ENCODE results near the gene NCAPD2.

NCAPD2 gene, protein sequence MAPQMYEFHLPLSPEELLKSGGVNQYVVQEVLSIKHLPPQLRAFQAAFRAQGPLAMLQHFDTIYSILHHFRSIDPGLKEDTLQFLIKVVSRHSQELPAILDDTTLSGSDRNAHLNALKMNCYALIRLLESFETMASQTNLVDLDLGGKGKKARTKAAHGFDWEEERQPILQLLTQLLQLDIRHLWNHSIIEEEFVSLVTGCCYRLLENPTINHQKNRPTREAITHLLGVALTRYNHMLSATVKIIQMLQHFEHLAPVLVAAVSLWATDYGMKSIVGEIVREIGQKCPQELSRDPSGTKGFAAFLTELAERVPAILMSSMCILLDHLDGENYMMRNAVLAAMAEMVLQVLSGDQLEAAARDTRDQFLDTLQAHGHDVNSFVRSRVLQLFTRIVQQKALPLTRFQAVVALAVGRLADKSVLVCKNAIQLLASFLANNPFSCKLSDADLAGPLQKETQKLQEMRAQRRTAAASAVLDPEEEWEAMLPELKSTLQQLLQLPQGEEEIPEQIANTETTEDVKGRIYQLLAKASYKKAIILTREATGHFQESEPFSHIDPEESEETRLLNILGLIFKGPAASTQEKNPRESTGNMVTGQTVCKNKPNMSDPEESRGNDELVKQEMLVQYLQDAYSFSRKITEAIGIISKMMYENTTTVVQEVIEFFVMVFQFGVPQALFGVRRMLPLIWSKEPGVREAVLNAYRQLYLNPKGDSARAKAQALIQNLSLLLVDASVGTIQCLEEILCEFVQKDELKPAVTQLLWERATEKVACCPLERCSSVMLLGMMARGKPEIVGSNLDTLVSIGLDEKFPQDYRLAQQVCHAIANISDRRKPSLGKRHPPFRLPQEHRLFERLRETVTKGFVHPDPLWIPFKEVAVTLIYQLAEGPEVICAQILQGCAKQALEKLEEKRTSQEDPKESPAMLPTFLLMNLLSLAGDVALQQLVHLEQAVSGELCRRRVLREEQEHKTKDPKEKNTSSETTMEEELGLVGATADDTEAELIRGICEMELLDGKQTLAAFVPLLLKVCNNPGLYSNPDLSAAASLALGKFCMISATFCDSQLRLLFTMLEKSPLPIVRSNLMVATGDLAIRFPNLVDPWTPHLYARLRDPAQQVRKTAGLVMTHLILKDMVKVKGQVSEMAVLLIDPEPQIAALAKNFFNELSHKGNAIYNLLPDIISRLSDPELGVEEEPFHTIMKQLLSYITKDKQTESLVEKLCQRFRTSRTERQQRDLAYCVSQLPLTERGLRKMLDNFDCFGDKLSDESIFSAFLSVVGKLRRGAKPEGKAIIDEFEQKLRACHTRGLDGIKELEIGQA (N-terminal part only)

DNA sequence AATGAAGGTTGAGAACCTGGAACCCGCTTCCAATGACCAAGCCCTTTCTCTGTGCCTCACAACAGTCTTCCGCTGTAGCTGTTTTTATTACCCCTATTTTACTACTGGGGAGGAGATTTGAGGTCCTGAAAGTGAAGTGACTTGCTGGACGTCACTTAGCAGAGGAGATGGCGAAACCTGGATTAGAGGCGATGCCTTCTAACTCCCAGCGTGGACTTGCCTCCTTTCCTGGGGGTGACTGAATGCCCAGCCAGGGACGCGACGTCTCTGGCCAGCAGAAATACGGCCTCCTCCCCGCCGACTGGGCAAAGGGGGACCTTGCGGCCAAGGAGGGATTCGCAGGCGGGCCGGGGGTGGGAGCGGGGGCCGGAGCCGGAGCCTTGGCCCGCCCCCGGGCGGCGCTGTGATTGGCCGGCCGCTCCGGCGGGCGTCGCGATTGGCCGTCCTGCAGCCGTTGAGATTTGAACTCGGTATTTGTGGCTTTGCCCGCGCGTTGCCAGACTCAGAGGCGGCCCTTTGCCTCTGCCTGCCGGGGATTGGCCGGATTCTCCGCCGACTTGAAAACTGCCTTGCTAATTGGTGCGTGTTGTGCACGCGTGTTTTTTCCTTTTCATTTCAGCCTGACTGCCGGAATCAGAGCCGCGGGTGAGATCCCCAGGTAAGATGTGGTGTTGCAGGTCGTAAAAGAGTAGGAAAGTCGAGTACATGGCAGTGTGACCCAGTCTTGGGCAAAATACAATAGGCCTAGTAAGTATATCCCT, at the start of gene NCAPD2:
NCAPD2 (plus strand) TSS at position 606 of the 761 bp plus-strand sequence. CDS start 997 bp downstream, outside the sequence.
- DNase-seq, result peak; percentile 69 to 96 (median 92)

DNA sequence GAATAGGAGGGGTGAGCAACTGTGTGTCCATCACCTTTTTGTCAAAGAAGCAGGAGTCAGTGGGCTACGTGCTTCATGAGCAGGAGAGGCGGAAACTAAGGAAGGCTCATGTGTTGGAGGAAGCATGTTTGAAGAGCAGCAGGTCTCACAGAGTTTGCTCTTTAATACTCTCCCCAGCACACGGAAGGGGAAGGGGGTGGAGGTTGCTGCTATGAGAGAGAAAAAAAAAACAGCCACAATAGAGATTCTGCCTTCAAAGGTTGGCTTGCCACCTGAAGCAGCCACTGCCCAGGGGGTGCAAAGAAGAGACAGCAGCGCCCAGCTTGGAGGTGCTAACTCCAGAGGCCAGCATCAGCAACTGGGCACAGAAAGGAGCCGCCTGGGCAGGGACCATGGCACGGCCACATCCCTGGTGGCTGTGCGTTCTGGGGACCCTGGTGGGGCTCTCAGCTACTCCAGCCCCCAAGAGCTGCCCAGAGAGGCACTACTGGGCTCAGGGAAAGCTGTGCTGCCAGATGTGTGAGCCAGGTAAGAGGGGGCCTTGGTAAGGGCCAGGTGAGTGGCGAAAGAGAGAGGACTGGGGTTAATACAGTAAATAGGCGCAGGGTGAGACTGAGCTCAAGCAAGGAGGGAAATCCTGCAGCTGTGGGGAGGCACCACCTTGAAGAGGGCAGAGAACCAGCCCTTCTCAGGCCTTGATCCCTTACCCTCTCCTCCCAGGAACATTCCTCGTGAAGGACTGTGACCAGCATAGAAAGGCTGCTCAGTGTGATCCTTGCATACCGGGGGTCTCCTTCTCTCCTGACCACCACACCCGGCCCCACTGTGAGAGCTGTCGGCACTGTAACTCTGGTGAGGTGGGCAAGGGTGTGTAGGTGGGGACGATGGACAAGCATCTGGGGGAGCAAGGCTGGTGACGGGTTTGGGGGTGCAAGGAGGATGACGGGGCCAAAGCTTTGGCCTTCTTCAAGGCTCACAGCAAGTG, 48.9 kb upstream of the NCAPD2 start, which contains the start of gene CD27:
CD27 (plus strand) TSS at position 252 of the 985 bp plus-strand sequence; CDS start at position 393, 141 bp downstream.
- DNase-seq, result no peak

DNA sequence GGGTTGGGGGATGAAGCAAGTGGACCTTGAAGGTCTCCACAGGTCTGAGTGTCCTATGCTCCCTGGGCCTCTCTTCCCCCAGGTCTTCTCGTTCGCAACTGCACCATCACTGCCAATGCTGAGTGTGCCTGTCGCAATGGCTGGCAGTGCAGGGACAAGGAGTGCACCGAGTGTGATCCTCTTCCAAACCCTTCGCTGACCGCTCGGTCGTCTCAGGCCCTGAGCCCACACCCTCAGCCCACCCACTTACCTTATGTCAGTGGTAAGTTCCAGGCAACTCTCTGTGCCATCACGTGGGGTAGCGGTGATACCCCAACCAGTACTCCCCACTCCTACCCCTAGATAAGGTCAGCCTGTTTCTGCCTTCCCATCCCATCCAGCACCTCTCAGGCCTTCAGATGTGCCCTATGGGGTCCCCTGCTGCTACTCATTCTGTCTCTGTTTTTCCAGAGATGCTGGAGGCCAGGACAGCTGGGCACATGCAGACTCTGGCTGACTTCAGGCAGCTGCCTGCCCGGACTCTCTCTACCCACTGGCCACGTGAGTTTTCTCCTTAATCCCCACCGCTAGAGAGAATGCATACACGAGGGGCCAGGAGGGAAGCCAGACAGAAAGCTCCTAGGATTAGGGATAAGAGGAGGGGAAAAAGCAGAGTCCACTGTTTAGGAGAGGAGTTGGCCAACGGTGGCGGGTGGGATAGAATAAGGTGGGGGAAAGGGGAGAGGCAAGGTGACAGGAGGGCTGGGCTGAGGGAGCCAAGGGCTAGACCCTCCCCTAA, 43.6 kb upstream of the NCAPD2 start:
- no peak for DNase-seq

DNA sequence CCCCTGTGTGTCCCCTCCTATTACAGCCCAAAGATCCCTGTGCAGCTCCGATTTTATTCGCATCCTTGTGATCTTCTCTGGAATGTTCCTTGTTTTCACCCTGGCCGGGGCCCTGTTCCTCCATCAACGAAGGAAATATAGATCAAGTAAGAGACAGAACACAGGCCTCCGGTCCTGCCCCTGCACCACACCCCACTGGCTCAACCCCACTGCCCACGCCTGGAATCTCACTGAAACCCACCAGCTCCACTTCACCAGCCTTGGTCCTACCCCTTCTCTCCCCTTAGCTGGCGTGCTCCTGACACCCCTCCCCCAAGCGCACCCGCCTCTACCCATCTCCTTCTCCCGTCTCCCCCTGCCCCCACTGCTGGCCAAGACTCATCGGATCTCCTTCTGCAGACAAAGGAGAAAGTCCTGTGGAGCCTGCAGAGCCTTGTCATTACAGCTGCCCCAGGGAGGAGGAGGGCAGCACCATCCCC, 43.0 kb upstream of the NCAPD2 start:
- DNase-seq, result peak in 1 of 14 donors; percentile 64

DNA sequence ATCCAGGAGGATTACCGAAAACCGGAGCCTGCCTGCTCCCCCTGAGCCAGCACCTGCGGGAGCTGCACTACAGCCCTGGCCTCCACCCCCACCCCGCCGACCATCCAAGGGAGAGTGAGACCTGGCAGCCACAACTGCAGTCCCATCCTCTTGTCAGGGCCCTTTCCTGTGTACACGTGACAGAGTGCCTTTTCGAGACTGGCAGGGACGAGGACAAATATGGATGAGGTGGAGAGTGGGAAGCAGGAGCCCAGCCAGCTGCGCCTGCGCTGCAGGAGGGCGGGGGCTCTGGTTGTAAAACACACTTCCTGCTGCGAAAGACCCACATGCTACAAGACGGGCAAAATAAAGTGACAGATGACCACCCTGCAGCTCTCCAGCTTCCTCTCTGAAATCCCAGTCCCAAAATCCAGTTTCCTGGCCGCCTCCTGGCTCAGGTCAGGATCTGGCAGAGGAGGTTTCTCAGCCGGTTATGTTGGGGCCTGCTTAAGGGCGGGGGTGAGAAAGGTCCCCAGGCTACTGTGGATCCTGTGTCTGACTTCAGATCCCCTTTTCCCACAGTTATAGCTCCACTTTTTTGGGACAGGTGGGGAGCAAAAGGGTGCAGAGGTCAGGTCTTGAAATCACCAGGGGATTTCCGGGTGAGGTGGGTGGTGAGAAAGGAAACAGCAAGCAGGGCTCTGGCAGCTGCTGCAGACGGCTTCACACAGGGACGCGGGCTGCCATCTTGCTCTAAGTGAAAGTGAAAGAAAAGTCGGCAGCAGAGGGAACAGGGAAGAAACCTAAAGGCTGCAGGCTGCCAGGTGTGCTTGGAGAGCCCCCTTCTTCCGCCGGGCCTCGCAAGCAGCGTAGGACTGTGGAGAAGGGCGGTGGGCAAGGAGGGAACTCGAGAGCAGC, 42.3 kb upstream of the NCAPD2 start, which contains the start of gene TAPBPL:
TAPBPL (plus strand) TSS at position 695 of the 897 bp plus-strand sequence. CDS start 207 bp downstream, outside the sequence.
- DNase-seq, result peak in 13 of 14 donors; percentile 74 to 93 (median 87)

DNA sequence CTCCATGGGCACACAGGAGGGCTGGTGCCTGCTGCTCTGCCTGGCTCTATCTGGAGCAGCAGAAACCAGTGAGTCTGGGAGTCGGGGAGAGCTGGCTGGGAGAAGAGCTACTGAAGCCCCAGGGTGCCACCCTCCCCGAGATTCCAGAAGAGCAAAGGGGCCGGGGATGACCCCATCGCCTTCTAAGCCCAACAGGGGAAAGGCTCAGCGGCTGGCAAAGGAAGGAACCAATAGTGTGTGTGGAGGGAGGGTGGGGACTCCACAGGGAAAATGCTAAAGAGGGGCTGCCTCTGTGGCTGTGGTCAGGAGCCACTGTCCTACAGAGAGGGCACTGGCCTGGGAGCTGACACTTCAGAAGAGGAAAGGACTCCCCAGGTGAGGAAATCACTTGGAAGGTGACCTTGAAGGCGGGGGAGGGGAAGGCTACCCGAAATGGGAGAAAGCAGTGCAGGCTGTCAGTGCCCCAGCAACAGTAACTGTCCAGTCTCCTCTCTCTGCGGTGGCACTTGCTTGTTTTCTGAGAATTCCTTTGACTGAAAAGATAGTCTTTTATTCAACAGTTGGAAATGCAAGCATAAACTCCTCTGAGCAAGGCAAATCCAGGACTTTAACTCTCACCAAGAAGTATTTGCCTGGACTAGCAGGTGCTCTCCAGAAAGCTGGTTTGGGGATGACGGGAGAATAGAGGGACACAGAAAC, 41.5 kb upstream of the NCAPD2 start:
- peak in 6 of 14 donors; percentile 37 to 85 (median 72) for DNase-seq

DNA sequence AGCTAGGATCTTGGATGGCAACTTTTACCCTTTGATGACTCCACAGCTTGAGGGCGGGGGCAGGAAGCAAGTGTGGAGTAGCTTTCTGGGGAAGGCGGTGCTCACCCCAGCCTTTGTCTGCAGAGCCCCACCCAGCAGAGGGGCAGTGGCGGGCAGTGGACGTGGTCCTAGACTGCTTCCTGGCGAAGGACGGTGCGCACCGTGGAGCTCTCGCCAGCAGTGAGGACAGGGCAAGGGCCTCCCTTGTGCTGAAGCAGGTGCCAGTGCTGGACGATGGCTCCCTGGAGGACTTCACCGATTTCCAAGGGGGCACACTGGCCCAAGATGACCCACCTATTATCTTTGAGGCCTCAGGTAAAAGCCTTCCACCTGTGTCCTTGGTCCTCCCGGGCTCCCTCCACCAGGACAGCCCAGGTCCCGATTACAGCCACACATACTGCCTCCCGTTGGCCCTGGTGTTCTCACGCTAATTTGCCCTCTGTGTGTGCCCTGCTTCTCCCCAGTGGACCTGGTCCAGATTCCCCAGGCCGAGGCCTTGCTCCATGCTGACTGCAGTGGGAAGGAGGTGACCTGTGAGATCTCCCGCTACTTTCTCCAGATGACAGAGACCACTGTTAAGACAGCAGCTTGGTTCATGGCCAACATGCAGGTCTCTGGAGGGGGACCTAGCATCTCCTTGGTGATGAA, 40.8 kb upstream of the NCAPD2 start:
- peak in 3 of 14 donors; percentile 35 to 45 (median 39) for DNase-seq

DNA sequence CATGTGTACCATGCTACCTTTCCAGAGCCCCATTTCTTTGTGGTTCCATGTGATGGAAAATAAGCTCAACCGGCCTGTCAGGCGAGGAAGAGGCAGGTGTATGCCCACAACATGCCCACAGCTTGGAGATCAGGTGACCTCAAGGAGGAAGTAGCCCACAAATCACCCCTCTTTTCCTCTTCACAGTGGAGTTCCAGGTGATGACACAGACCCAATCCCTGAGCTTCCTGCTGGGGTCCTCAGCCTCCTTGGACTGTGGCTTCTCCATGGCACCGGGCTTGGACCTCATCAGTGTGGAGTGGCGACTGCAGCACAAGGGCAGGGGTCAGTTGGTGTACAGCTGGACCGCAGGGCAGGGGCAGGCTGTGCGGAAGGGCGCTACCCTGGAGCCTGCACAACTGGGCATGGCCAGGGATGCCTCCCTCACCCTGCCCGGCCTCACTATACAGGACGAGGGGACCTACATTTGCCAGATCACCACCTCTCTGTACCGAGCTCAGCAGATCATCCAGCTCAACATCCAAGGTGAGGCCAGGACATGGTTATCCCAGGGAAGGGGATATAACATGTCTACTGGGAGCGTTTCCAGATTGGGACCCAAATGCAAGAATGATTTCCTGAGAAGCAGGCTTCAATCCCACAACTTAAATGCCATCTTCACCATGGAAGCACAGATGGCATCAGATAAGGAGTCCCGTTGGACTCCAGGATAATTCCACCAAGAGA, 36.5 kb upstream of the NCAPD2 start:
- DNase-seq, result no peak

DNA sequence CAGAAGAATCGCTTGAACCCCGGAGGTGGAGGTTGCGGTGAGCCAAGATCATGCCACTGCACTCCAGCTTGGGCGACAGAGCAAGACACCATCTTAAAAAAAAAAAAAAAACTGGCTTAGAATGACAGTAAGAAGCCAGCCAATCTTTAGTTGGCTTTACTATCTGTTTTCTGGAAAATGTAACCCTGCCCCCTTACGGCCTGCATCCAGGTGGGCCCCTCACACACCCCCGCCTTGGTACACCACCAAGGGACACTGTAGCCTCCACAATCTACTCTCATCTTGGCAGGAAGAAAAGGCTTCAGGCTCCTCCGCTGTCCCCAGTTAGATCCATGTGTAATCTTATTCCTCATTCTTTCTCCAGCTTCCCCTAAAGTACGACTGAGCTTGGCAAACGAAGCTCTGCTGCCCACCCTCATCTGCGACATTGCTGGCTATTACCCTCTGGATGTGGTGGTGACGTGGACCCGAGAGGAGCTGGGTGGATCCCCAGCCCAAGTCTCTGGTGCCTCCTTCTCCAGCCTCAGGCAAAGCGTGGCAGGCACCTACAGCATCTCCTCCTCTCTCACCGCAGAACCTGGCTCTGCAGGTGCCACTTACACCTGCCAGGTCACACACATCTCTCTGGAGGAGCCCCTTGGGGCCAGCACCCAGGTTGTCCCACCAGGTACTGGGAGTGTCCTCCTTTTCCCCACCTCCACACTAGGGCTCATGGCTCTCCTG, 35.5 kb upstream of the NCAPD2 start:
- no peak for DNase-seq

DNA sequence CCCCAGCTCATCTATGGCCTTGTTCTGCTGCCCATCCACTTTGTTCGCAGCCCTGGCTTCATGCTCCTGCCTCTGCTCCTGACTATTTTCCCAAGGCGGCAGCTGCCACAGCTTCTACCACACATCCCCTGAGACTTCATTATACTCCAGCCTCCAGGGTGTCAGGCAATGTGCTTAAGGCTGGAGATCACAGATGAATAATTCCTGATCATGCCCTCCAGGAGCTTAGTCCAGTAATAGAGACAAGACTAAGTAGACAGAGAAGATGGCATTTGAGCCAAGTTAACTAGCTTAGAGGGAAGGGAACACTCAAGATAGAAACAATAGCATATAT, 34.9 kb upstream of the NCAPD2 start:
- DNase-seq, result no peak

DNA sequence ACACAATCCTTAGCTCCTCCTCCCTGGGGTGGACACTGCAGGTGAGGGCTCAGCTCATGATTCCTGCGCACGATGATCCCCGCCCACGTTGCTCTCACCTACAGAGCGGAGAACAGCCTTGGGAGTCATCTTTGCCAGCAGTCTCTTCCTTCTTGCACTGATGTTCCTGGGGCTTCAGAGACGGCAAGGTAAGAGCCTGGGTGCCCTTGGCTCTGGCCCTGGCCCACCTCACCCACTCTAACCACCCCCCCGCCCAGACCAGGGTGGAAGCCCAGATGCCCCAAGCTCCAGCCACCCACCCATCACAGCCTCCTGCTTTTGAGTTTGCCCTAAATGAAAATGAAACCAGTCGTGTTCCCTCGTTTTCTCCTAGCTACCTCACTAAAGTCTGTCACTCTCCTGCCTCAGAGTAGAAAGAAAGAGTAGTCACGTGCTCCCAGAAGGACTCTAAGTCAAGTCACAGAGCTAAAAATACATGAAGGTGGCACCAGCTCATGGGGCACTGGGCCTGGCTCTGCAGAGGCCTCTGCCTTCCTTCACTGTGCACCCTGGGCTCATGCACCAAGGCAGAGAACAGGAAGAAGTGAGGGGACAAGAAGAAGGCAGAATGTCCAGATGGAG, 33.0 kb upstream of the NCAPD2 start:
- no peak for DNase-seq

DNA sequence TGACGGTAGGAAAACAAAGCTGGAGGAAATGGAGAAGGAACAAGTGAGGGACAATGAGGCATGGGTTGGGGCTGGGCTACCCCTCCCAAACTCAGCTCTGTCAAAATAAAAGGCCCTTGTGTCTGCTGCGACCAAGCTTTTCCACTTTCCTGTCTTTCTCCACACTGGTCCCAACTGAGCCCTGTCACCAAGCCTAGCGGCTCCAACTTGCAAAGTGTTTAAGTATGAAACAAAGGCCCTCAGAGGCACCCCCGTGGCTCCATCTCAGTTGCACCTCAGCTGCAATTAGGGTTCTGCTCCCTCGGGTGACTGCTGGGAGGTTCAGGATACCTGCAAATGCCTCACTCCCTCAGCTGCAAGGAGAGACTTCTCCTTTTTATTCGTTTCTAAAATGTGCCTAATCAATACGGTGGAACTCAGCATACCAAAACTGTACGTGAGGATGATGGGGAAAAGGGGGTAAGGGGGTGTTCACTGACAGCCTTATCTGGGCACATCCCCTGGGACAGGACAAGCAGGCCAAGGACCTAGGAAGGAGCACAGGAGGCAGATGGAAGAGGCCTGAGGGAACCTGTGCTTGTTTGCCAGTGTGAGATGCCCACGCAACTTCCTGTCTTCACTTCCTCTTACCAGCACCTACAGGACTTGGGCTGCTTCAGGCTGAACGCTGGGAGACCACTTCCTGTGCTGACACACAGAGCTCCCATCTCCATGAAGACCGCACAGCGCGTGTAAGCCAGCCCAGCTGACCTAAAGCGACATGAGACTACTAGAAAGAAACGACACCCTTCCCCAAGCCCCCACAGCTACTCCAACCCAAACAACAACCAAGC, 32.3 kb upstream of the NCAPD2 start:
- peak in 10 of 14 donors; percentile 12 to 70 (median 44) for DNase-seq

DNA sequence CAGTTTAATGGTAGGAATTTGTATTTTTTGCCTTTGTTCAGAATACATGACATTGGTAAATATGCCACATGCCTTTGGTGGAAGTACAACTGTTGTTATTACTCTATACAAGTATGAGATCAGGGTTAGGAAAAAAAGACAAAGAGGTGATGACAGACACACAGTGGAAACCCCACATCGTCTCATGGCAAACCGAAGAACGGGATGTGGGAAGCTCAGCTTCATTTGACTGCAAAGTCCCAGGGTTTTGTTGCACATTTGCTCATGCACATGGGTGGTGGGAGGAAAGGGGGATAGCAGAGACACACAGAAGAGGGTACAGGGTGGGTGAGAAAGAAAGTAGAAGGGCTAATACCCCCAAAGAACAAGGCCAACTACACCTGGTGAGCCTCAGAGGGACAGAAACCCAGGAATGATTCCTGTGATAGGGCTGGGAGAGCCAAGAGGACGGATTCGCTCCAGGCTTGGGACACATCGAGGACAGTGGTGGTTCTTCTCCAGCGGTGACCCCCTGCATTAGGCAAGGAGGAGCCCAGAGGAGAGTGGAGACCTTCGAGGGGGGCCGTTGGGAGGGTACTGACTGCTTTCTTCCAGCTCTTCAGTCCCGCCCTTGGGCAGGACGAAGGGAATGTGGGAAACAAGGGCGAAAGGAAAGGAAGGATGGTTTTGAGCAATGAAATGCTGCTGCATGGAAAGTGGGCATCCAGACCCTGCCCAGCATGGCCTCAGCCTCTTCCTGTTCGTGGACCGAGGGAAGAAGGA, 31.5 kb upstream of the NCAPD2 start:
- no peak for DNase-seq

Measured in C1 segment of cervical spinal cord (tissue), 14 donors.